HCT116 (cell line): ENCODE measurements around the gene LRCH4. TPM values are rescaled to one million over a fixed set of nuclear protein-coding genes. Genes with fewer than 3 reads are reported as not detected.
A peak's percentile ranks its signal among the peaks of the same experiment; 100 is the strongest.

ENCODE experiments used
- ATAC-seq: fragments of 200-7000 bp; cut with Tn5 transposase; 2 replicates; pipeline ENCODE4 v1.9.1; 2020; ENCODE audit warnings: mild to moderate bottlenecking, moderate library complexity
- BruUV-seq: library from RNA; stranded (reverse); fragments of 400-500 nt; replicated peaks from 2 replicates; lab custom pipeline; 2021; lab: Mats Ljungman, UMichigan
- CTCF ChIA-PET: fragments of 300-600 bp; sonication (Branson Sonifier 250); formaldehyde crosslinking; loops from one replicate; lab custom pipeline; 2021; ENCODE audit warnings: antibody characterized with exemption; lab: Charles Lee
- POLR2A ChIA-PET: fragments of 300-600, 350-600 bp; sonication (Branson Sonifier 250); formaldehyde crosslinking; loops from one replicate; lab custom pipeline; 2021; ENCODE audit warnings: antibody characterized with exemption; lab: Charles Lee
- RAD21 ChIA-PET, 2 experiments: fragments of 300-600 bp; sonication (Branson Sonifier 250); formaldehyde crosslinking; loops; one replicate each; lab custom pipeline; 2023; ENCODE audit warnings: low total read pairs in 2 of 2; ENCODE audit not compliant: uncharacterized antibody in 2 of 2, unreplicated experiment in 2 of 2, low non-redundant PET in 1 of 2; lab: Charles Lee
- DNase-seq: peaks from one replicate; pipeline ENCODE4 v3.0.0-alpha.2; 2010; ENCODE audit warnings: low read depth, low spot score
- H2AFZ ChIP-seq: fragments of 200-600 bp; shearing (Covaris generic), sonication (generic); 2 replicates; pipeline ENCODE4 v1.6.1; 2017; ENCODE audit warnings: low read depth, mixed run types, mixed read lengths, antibody characterized with exemption, low read length; ENCODE audit not compliant: poor library complexity, severe bottlenecking
- H3K27ac ChIP-seq: 2 replicates; pipeline ENCODE4 v1.5.1; 2012; ENCODE audit warnings: low read depth, low read length
- H3K27me3 ChIP-seq: fragments of 200-600 bp; sonication (generic); 2 replicates; pipeline ENCODE4 v1.6.1; 2016; ENCODE audit warnings: mixed run types, low read length, mixed read lengths; ENCODE audit not compliant: insufficient read depth
- H3K36me3 ChIP-seq, 2 experiments: fragments of 200-500 bp in 1 of 2; fragments of 200-600 bp in 1 of 2; sonication (Bioruptor generic) in 1 of 2; sonication (generic) in 1 of 2; 2 replicates each; pipeline versions ENCODE4 v1.5.1 to v1.6.1; 2014 to 2016; ENCODE audit warnings: low read length in 2 of 2, inconsistent platforms in 1 of 2, mixed read lengths in 1 of 2, mixed run types in 1 of 2; ENCODE audit not compliant: insufficient read depth in 2 of 2, control insufficient read depth in 1 of 2
- H3K4me1 ChIP-seq, 2 experiments: fragments of 200-600 bp in 1 of 2; sonication (generic) in 1 of 2; 2 replicates each; pipeline versions ENCODE4 v1.5.1 to v1.6.1; 2012 to 2017; ENCODE audit warnings: low read length in 2 of 2, inconsistent platforms in 1 of 2, mild to moderate bottlenecking in 1 of 2, mixed read lengths in 1 of 2, mixed run types in 1 of 2, moderate library complexity in 1 of 2; ENCODE audit not compliant: insufficient read depth in 2 of 2, control insufficient read depth in 1 of 2
- H3K4me2 ChIP-seq: fragments of 200-600 bp; sonication (generic); 2 replicates; pipeline ENCODE4 v1.6.1; 2017; ENCODE audit warnings: mixed run types, low read length, mixed read lengths
- H3K4me3 ChIP-seq, 2 experiments: fragments of 200-600 bp in 1 of 2; sonication (generic) in 1 of 2; replicated peaks in 1 of 2; 2 replicates each; pipeline ENCODE4 v1.5.1; 2011 to 2016; ENCODE audit warnings: low read length in 2 of 2, control low read depth in 1 of 2, low read depth in 1 of 2, mild to moderate bottlenecking in 1 of 2, mixed read lengths in 1 of 2, mixed run types in 1 of 2
- H3K79me2 ChIP-seq: fragments of 200-600 bp; sonication (generic); 2 replicates; pipeline ENCODE4 v1.6.1; 2017; ENCODE audit warnings: mild to moderate bottlenecking, mixed run types, low read length, moderate library complexity, mixed read lengths; ENCODE audit not compliant: insufficient read depth
- H3K9ac ChIP-seq: fragments of 200-600 bp; sonication (generic); 2 replicates; pipeline ENCODE4 v1.6.1; 2016; ENCODE audit warnings: low read length, mixed read lengths
- H3K9me2 ChIP-seq: fragments of 200-600 bp; sonication (generic), shearing (Covaris generic); 2 replicates; pipeline ENCODE4 v1.6.1; 2017; ENCODE audit warnings: mixed run types, mild to moderate bottlenecking, moderate library complexity; ENCODE audit not compliant: insufficient read depth
- H3K9me3 ChIP-seq, 2 experiments: fragments of 200-500 bp in 1 of 2; fragments of 200-600 bp in 1 of 2; sonication (Bioruptor generic) in 1 of 2; sonication (generic) in 1 of 2; 2 replicates each; pipeline ENCODE4 v1.6.1; 2014 to 2017; ENCODE audit warnings: low read length in 2 of 2, mixed read lengths in 2 of 2, inconsistent platforms in 1 of 2, low read depth in 1 of 2, mild to moderate bottlenecking in 1 of 2, mixed run types in 1 of 2, moderate library complexity in 1 of 2; ENCODE audit not compliant: control insufficient read depth in 1 of 2, insufficient read depth in 1 of 2
- H4K20me1 ChIP-seq: fragments of 200-600 bp; sonication (generic), shearing (Covaris generic); 2 replicates; pipeline ENCODE4 v1.6.1; 2017; ENCODE audit warnings: mixed run types, mild to moderate bottlenecking, moderate library complexity; ENCODE audit not compliant: insufficient read depth
- EGR1 ChIP-seq: IDR thresholded peaks from 2 replicates; pipeline ENCODE4 v1.6.1; 2012; ENCODE audit warnings: low read depth
- ELF1 ChIP-seq: IDR thresholded peaks from 2 replicates; pipeline ENCODE4 v1.6.1; 2012; ENCODE audit warnings: low read depth, borderline replicate concordance
- POLR2A ChIP-seq: IDR thresholded peaks from 2 replicates; pipeline ENCODE4 v1.7.0; 2011; ENCODE audit warnings: borderline replicate concordance; ENCODE audit not compliant: insufficient read depth, insufficient read length; ENCODE audit errors: extremely low read depth
- POLR2AphosphoS5 ChIP-seq: IDR thresholded peaks from 2 replicates; pipeline ENCODE4 v1.6.1; 2011; ENCODE audit warnings: mild to moderate bottlenecking, low read depth, low read length, moderate library complexity
- SIN3A ChIP-seq: IDR thresholded peaks from 2 replicates; pipeline ENCODE4 v1.6.1; 2012; ENCODE audit warnings: low read depth
- TCF7L2 ChIP-seq: IDR thresholded peaks from 2 replicates; pipeline ENCODE4 v1.7.0; 2011; ENCODE audit warnings: borderline replicate concordance, inconsistent platforms; ENCODE audit not compliant: insufficient read depth, insufficient read length; ENCODE audit errors: extremely low read depth
- YY1 ChIP-seq: IDR thresholded peaks from 2 replicates; pipeline ENCODE4 v1.6.1; 2011; ENCODE audit warnings: low read length, low read depth, moderate library complexity, mild to moderate bottlenecking; ENCODE audit not compliant: insufficient replicate concordance; ENCODE audit errors: extremely low read depth
- ZFX ChIP-seq: fragments of 450-650 bp; IDR thresholded peaks from 2 replicates; pipeline ENCODE4 v1.6.1; 2017
- ZNF274 ChIP-seq: fragments of 200-500 bp; sonication (Bioruptor generic); IDR thresholded peaks from 2 replicates; pipeline ENCODE4 v1.6.1; 2014; ENCODE audit warnings: mild to moderate bottlenecking, low read depth, low read length, inconsistent platforms
- intact Hi-C: fragments of 100-400 bp; cut with micrococcal nuclease; formaldehyde crosslinking; loops from 2 replicates; pipeline ENCODE4 v1.10.0; 2022
- total RNA-seq: library from RNA; stranded (reverse); gene quantifications from one replicate; pipeline ENCODE4 v1.2.1, GENCODE V29; 2021; ENCODE audit not compliant: unreplicated experiment

LRCH4 gene
- total RNA-seq, 1 experiment from 2014 or later, result 47.9 TPM

GRCh38 chr7:100611983-100612729 is 26.2 kb upstream of the LRCH4 start, which contains the start of gene MOSPD3:
MOSPD3 (plus strand) TSS chr7:100612540; CDS start chr7:100612792, 252 bp downstream.
- TF ChIP-seq POLR2AphosphoS5 (peak; percentile 72), TCF7L2 (peak; percentile 23), EGR1 (no peak), ZFX (0 out of 2 replicates have a peak, but pooled peaks have one; percentile 26), SIN3A (no peak), YY1 (peak; percentile 65), POLR2A (peak; percentile 59)
- ChIA-PET CTCF (interaction anchor here (0.6 to 2.5 kb wide), 9 partner anchors 22 to 240 kb away, joined by 3 to 13 read pairs (median 4); partner anchors contain the start of genes EPHB4, FBXO24, GIGYF1 and LRCH4), POLR2A (interaction anchor here (0.5 to 3.2 kb wide), 10 partner anchors 14 to 484 kb away, joined by 3 to 23 read pairs (median 3); partner anchors contain the start of genes FBXO24, LRCH4, POP7 and UFSP1)

GRCh38 chr7:100609958-100610357 is 24.0 kb upstream of the LRCH4 start:
- Histone ChIP-seq H3K9me2 (no peaks in the 10 kb centered on the region), H3K4me3 (no peak overlapping the region), H3K9ac (no peak overlapping the region), H4K20me1 (no peaks in the 10 kb centered on the region), H3K79me2 (no peaks in the 10 kb centered on the region), H3K27me3 (no peaks in the 10 kb centered on the region), H3K27ac (no peak overlapping the region), H3K4me1 (peaks cover 8 to 42% of the 10 kb centered on the region in 2 experiments), H3K36me3 (no peaks in the 10 kb centered on the region), H3K9me3 (no peaks in the 10 kb centered on the region), H3K4me2 (no peak overlapping the region), H2AFZ (no peak overlapping the region)
- no TSS peak for BruUV-seq
- ChIA-PET CTCF (interaction anchor here (1.2 kb wide), 2 partner anchors 20 to 21 kb away, joined by 3 read pairs; no protein-coding TSS in a partner anchor), RAD21 (no interaction called here), POLR2A (no interaction called here)
- DNase-seq (no peak), ATAC-seq (no peak)
- intact Hi-C loops, result no loop called here
- TF ChIP-seq ZNF274 (no peak), ELF1 (no peak)

More at GRCh38 chr7:100611983-100612729, 26.2 kb upstream of the LRCH4 start, which contains the start of gene MOSPD3:
- Histone ChIP-seq H3K9me3 (no peaks in the 10 kb centered on the region), H2AFZ (peak within 1 kb of the TSS; percentile 70), H4K20me1 (no peaks in the 10 kb centered on the region), H3K4me3 (peak within 1 kb of the TSS; percentile 73 to 89), H3K4me1 (peaks cover 3 to 27% of the 10 kb centered on the region in 2 experiments), H3K27ac (peak within 1 kb of the TSS; percentile 89), H3K27me3 (no peaks in the 10 kb centered on the region), H3K4me2 (peak within 1 kb of the TSS; percentile 97), H3K9me2 (no peaks in the 10 kb centered on the region), H3K9ac (peak within 1 kb of the TSS; percentile 65), H3K79me2 (no peaks in the 10 kb centered on the region), H3K36me3 (peaks cover 0 to 2% of the 10 kb centered on the region in 2 experiments; a peak in 1 of 4 replicates)
- RAD21 ChIA-PET, result interaction anchor here in 1 of 2 experiments (0.7 to 1.3 kb wide), 3 partner anchors 14 to 26 kb away, joined by 3 read pairs; partner anchors contain the start of gene FBXO24
- intact Hi-C loops, result no loop called here
- no TSS peak for BruUV-seq
- ATAC-seq (peak; percentile 97), DNase-seq (peak; percentile 99)
